Common myeloid progenitor, CD34-positive (primary cell): Measurements from ENCODE around the gene RPL37.
"Not testable (repeated sequence)": the region's sequence is repeated elsewhere in the genome, so short reads cannot be mapped to it uniquely, and the experiment has no call there.

Experiments
- CTCF ChIA-PET: fragments of 350-600 bp; sonication (Branson Sonifier 250); formaldehyde crosslinking; loops from one replicate; lab custom pipeline; 2021; ENCODE audit warnings: antibody characterized with exemption; lab: Charles Lee
- POLR2A ChIA-PET: fragments of 350-600 bp; sonication (Branson Sonifier 250); formaldehyde crosslinking; loops from one replicate; lab custom pipeline; 2021; ENCODE audit warnings: antibody characterized with exemption; lab: Charles Lee
- DNase-seq, 3 donors: peaks; one replicate each; pipeline versions ENCODE4 v3.0.0 to v3.0.0-alpha.2; 2013
- H3K27ac ChIP-seq, 2 experiments: 1 replicate in 1 of 2; 2 replicates in 1 of 2; pipeline ENCODE4 v1.7.0; 2013; ENCODE audit warnings: inconsistent platforms in 2 of 2, low read length in 2 of 2, mild to moderate bottlenecking in 2 of 2, low read depth in 1 of 2, moderate library complexity in 1 of 2; ENCODE audit not compliant: severe bottlenecking in 2 of 2, insufficient read depth in 1 of 2, poor library complexity in 1 of 2
- H3K27me3 ChIP-seq, 5 experiments: replicated peaks in 2 of 5; 1 replicate in 3 of 5; 2 replicates in 2 of 5; pipeline versions ENCODE4 v1.6.1 to v1.7.0; 2013; ENCODE audit warnings: low read length in 4 of 5, mild to moderate bottlenecking in 2 of 5, moderate library complexity in 2 of 5, inconsistent platforms in 1 of 5; ENCODE audit not compliant: insufficient read depth in 5 of 5, control insufficient read depth in 4 of 5
- H3K36me3 ChIP-seq, 4 experiments: 1 replicate in 2 of 4; 2 replicates in 2 of 4; pipeline versions ENCODE4 v1.6.1 to v1.7.0; 2013; ENCODE audit warnings: low read length in 3 of 4, control low read depth in 1 of 4, mild to moderate bottlenecking in 1 of 4; ENCODE audit not compliant: control insufficient read depth in 4 of 4, insufficient read depth in 4 of 4
- H3K4me1 ChIP-seq, 4 experiments: 1 replicate in 3 of 4; 2 replicates in 1 of 4; pipeline versions ENCODE4 v1.6.1 to v1.7.1; 2013; ENCODE audit warnings: low read length in 3 of 4, mild to moderate bottlenecking in 3 of 4, control low read depth in 1 of 4, inconsistent platforms in 1 of 4, moderate library complexity in 1 of 4; ENCODE audit not compliant: control insufficient read depth in 4 of 4, insufficient read depth in 4 of 4; ENCODE audit errors: control extremely low read depth in 1 of 4
- H3K4me3 ChIP-seq, 7 experiments: 1 replicate in 4 of 7; 2 replicates in 3 of 7; pipeline versions ENCODE4 v1.5.1 to v1.7.0; 2013; ENCODE audit warnings: mild to moderate bottlenecking in 7 of 7, low read length in 6 of 7, moderate library complexity in 6 of 7, inconsistent platforms in 2 of 7, low read depth in 2 of 7, control low read depth in 1 of 7; ENCODE audit not compliant: insufficient read depth in 4 of 7, control insufficient read depth in 1 of 7; ENCODE audit errors: extremely low read depth in 1 of 7
- H3K9me3 ChIP-seq, 5 experiments: 1 replicate in 4 of 5; 2 replicates in 1 of 5; pipeline versions ENCODE4 v1.6.1 to v1.7.1; 2013; ENCODE audit warnings: low read length in 4 of 5, mild to moderate bottlenecking in 2 of 5, inconsistent platforms in 1 of 5, low read depth in 1 of 5, moderate library complexity in 1 of 5; ENCODE audit not compliant: control insufficient read depth in 4 of 5, insufficient read depth in 2 of 5; ENCODE audit errors: control extremely low read depth in 1 of 5
- WGBS: methylation state at CpG from one replicate; pipeline ENCODE4 v1.1.5; 2013; ENCODE audit not compliant: insufficient coverage; 5-methylcytosine and 5-hydroxymethylcytosine counted together

RPL37 gene

DNA sequence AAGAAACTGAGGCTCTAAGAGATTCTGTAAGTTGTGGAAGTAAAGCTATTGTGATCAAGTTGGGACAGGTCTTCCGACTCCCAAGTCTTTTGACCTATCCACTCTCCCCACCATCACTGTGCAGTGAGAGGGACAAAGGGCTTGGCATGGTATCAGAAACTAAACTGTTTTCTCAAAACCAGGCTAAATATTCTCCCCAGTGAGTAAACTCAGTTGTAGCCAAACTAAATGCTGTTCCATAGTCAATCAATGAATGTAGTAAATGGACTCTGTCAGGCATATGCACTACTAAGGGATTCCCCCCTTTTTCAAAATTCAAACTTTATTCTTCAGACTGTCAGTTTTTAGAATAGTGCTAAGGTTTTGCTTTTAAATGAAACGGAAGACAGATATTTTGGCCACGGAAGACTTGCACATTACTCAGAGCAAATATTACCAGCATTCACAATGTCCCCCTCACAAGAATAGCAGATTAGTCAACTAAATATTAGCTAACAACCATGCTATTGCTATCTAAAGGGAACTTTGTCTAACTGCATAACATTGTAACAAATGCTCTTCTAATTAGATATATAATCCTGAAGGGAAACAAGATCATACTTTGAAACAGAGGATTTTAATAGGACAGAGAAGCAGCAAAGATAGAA, 44.0 kb downstream of the RPL37 start:
- no peaks in the 10 kb centered on the region for H3K27me3 ChIP-seq
- peaks cover 0 to 12% (median 3%) of the 10 kb centered on the region in 4 experiments for H3K36me3 ChIP-seq
- H3K4me3 ChIP-seq, result no peak overlapping the region
- ChIA-PET POLR2A (no interaction called here), CTCF (interaction anchor here (1.0 to 2.1 kb wide), 2 partner anchors 11 to 17 kb away, joined by 3 to 12 read pairs; no protein-coding TSS in a partner anchor)
- WGBS, result no CpG with 5 or more reads among the region's 3 CpGs
- DNase-seq, result no peak
- peaks cover 0 to 22% (median 8%) of the 10 kb centered on the region in 4 experiments for H3K4me1 ChIP-seq
- no peak overlapping the region for H3K27ac ChIP-seq
- H3K9me3 ChIP-seq, result no peaks in the 10 kb centered on the region

DNA sequence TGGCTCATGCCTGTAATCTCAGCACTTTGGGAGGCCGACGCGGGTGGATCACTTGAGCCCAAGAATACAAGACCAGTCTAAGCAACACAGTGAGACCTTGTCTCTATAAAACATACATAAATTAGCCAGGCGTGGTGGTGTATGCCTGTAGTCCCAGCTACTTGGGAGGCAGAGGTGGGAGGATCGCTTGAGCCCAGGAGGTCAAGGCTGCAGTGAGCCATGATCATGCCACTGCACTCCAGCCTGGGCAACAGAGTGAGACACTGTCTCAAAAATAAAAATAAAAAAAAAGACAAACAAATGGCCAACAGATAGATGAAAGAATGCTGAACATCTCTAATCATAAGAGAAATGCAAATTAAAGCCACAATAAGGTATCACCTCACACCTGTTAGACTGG, 46.1 kb downstream of the RPL37 start:
- H3K4me1 ChIP-seq, result peaks cover 0 to 14% (median 3%) of the 10 kb centered on the region in 4 experiments
- WGBS, result 100% methylated on average over 3 of the region's 5 CpGs

DNA sequence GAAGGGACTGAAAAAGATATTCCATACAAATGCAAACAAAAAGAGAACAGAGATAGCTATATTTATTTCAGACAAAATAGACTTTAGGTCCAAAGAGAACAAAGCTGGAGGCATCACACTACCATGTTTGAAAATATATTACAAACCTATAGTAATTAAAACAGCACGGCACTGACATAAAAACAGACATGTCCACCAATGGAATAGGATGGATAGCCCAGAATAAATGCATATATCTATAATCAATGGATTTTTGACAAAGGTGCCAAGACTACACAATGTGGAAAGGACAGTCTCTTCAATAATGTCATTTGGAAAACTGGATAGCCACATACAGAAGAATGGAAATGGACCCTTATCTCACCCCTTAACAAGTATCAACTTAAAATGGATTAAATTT, 47.0 kb downstream of the RPL37 start:
- WGBS, result no CpG with 5 or more reads among the region's 1 CpG
- no peak for DNase-seq
- CTCF ChIA-PET, result interaction anchor here (1.2 to 3.8 kb wide), 2 partner anchors 12 to 23 kb away, joined by 4 to 17 read pairs; no protein-coding TSS in a partner anchor
- no peak overlapping the region for H3K27ac ChIP-seq
- POLR2A ChIA-PET, result interaction anchor here (0.6 kb wide), 1 partner anchor 1520 kb away, joined by 3 read pairs; no protein-coding TSS in a partner anchor
- H3K36me3 ChIP-seq, result peaks cover 0 to 6% (median 2%) of the 10 kb centered on the region in 4 experiments
- no peak overlapping the region for H3K4me3 ChIP-seq
- no peaks in the 10 kb centered on the region for H3K27me3 ChIP-seq
- H3K4me1 ChIP-seq, result peaks cover 0 to 14% (median 2%) of the 10 kb centered on the region in 4 experiments
- no peaks in the 10 kb centered on the region for H3K9me3 ChIP-seq

More for the DNA sequence above, 46.1 kb downstream of the RPL37 start:
- H3K9me3 ChIP-seq, DNase-seq, H3K36me3 ChIP-seq, POLR2A ChIA-PET, H3K4me3 ChIP-seq, H3K27ac ChIP-seq, H3K27me3 ChIP-seq: not testable (repeated sequence)
- CTCF ChIA-PET, result interaction anchor here (3.8 kb wide), 1 partner anchor 13 kb away, joined by 17 read pairs; no protein-coding TSS in a partner anchor

- H3K9me3 ChIP-seq, H3K4me3 ChIP-seq, H3K27ac ChIP-seq, POLR2A ChIA-PET, DNase-seq, H3K36me3 ChIP-seq, H3K27me3 ChIP-seq: not testable (repeated sequence)
- CTCF ChIA-PET, result interaction anchor here (1.8 to 3.8 kb wide), 2 partner anchors 11 to 12 kb away, joined by 5 to 17 read pairs; partner anchors contain the start of gene PRKAA1
- peaks cover 0 to 18% (median 3%) of the 10 kb centered on the region in 4 experiments for H3K4me1 ChIP-seq
- WGBS, result 100% methylated on average over 1 of the region's 3 CpGs
Measured at GRCh38 chr5:40786664-40787063, 48.4 kb downstream of the RPL37 start.

DNA sequence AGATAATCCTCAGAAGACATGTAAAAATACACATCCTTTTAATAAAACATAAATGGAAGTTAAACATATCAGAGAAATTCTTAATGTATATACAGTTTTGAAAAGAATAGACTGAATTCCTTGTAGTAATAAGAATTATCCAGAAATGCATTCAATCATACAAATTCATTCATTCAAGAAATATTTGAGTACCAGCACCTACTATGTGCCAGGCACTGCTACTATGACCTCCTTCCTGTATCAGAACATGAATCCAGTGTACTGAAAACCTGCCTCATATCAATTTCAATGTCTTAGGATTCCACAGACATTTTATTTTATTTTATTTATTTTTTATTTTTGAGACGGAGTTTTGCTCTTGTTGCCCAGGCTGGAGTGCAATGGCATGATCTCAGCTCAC, 50.1 kb downstream of the RPL37 start:
- H3K27ac ChIP-seq, result no peak overlapping the region
- no CpG with 5 or more reads among the region's 1 CpG for WGBS
- no peaks in the 10 kb centered on the region for H3K27me3 ChIP-seq
- no peak for DNase-seq
- CTCF ChIA-PET, result interaction anchor here (0.7 kb wide), 1 partner anchor 10 kb away, joined by 3 read pairs; no protein-coding TSS in a partner anchor
- POLR2A ChIA-PET, result interaction anchor here (0.7 kb wide), 1 partner anchor 156 kb away, joined by 4 read pairs; no protein-coding TSS in a partner anchor
- H3K9me3 ChIP-seq, result no peaks in the 10 kb centered on the region
- peaks cover 2 to 11% (median 4%) of the 10 kb centered on the region in 4 experiments for H3K4me1 ChIP-seq
- no peak overlapping the region for H3K4me3 ChIP-seq
- peaks cover 0 to 8% (median 2%) of the 10 kb centered on the region in 4 experiments for H3K36me3 ChIP-seq

GRCh38 chr5:40784027-40784653, 50.9 kb downstream of the RPL37 start:
- DNase-seq, result no peak
- CTCF ChIA-PET, result interaction anchor here (0.6 to 0.7 kb wide), 2 partner anchors 9 to 13 kb away, joined by 3 read pairs; no protein-coding TSS in a partner anchor
- peaks cover 0 to 6% (median 4%) of the 10 kb centered on the region in 4 experiments for H3K4me1 ChIP-seq
- POLR2A ChIA-PET, result no interaction called here
- 83% methylated on average over 1 of the region's 1 CpG for WGBS
- H3K27ac ChIP-seq, result no peak overlapping the region
- H3K4me3 ChIP-seq, result no peak overlapping the region
- H3K9me3 ChIP-seq, result no peaks in the 10 kb centered on the region
- peaks cover 0 to 8% (median 2%) of the 10 kb centered on the region in 4 experiments for H3K36me3 ChIP-seq
- H3K27me3 ChIP-seq, result no peaks in the 10 kb centered on the region
